Stimulated activated CD4-positive, alpha-beta T cell treated with anti-CD3 and anti-CD28 coated beads, Interleukin-1b, Interleukin-23, amount 100 ng/mL, for 1 hour (primary cell): ENCODE measurements around the gene SNX9.
"Not testable (repeated sequence)": the region's sequence is repeated elsewhere in the genome, so short reads cannot be mapped to it uniquely, and the experiment has no call there.

Experiments used
- DNase-seq, 2 donors: peaks; one replicate each; pipeline ENCODE4 v3.0.0-alpha.2; 2020; ENCODE audit warnings: low read depth in 2 of 2

Gene SNX9

DNA sequence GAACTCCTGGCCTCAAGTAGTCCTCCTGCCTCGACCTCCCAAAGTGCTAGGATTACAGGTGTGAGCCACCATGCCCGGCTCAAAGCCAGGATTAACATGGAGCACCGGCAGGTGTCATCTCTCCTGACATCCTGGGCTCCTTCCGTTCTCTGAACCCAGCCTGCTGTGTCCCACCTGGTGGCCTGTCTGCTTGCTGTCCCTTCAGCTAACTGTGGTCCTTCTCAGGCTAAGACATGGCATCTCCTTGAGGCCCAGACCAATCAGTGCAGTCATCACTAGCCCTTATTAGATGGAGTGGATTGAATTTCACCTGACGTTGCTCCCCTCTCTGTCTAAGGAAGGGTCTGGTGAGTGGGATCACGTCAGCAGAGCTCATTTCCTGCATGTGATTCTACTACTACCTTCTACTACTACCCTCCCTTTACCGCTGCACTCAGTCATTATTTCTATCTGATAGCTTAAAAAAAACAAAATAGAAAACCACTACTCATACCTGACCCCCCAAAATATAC, 130.6 kb downstream of the SNX9 start:
- no peak for DNase-seq

DNA sequence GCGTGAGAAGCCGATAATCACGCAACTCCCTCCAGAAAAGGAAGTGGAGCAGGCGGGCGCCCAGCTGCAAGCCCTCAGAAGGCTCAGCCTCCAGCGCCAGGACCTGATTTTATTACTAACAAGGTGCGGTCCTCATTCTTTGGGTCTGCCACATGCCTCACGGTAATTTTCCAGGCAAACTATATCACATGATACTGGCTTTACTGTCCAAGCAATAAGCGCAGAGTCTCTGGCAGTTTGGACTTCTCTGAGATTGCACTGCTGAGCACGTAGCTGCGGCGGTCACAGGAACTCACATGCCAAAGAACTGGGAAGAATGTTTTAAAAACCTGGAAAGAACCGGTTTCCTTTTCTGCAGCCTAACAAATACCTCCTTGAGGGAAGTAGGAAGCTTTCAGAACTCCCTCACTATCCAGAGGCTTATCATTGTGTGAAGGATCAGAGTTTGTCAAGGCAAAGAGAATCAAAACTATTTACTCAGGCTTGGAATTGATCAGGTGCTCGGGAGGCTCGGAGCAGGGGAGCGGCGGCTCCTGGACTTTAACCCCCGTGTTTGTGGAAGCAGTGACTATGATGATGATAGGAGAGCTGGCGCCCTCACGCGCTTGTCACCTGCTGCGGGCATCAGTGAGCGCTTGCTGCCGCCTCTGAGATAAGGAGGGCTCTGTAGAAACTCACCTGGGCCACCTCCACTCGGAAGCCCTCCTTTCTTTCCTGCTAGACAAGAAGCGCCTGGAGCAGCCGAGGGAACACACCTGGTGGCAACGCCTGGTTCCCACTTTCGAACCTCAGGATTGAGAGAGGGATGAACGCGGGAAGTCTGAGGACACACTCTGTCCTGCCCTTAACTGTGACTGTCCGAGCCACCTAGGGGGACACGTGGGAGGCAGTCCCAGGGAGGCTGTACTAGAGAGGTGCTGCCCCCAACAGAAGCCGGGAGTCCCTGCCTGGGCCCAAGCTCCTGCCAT, 131.4 kb downstream of the SNX9 start:
- DNase-seq = no peak

DNA sequence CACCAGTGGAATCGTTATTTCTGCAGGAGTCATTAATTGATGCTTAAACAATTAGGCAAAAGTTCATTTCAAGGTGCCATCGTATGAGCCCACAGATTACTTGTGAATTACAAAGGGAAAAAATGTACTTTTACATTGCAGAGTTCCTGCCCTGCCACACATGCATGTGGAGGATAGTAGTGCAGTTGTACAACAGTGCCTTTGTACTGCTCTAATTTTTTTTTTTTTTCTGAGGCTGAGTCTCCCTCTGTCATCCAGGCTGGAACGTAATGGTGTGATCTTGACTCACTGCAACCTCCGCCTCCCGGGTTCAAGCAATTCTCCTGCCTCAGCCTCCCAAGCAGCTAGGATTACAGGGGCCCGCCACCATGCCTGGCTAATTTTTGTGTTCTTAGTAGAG, 132.6 kb downstream of the SNX9 start:
- no peak for DNase-seq

DNA sequence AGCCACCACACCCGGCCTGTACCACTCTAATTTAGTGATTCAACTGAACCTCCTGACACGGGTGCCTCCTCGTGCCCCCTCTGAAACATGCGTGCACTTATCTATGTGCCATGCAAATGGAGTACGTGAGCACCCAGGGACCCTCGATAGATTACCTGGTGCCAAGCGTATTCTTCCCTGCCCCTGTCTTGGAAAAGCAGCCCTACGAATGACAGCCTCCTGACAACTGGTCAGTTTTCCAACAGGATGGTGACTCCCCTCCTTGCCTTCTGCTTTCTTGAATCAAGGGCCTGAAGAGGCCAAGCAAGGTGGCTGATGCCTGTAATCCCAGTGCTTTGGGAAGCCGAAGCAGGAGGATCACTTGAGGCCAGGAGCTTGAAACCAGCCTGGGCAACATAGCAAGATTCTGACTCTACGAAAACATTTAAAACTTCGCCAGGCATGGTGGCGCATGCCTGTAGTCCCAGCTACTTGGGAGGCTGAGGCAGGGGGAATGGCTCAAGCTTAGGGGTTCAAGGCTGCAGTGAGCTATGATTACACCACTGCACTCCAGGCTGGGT, 133.2 kb downstream of the SNX9 start:
- no peak for DNase-seq

DNA sequence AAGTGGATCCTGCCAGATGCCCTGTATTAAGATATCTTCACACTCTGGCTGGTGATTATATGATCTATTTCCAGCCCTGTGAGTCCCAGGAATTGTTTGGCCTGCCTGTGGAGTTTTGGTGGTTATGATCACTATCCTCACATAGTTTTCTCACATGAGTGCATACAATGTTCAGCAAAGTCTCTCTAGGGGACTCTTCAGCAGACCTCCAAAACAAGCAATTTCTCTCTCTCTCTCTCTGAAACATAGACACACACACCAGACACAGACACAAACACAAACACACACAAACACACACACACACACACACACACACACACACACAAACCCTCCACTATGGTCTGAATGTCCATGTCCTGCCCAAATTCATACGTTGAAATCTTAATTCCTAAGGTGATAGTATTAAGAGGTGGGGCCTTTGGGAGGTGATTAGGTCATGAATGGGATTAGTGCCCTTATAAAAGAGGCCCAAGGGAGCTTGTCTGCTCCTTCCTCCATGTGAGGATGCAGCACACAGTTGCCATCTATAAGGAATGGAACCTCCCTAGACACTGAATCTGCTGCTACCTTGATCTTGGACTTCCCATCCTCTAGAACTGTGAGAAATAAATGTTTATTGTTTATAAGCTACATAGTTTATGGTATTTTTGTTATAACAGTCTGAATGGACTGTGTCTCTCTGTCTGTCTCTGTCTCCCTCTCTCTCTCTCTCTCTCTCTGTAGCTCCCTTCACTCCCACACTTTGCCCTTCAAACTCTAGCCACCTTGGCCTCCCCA, 136.6 kb downstream of the SNX9 start:
- no peak for DNase-seq

DNA sequence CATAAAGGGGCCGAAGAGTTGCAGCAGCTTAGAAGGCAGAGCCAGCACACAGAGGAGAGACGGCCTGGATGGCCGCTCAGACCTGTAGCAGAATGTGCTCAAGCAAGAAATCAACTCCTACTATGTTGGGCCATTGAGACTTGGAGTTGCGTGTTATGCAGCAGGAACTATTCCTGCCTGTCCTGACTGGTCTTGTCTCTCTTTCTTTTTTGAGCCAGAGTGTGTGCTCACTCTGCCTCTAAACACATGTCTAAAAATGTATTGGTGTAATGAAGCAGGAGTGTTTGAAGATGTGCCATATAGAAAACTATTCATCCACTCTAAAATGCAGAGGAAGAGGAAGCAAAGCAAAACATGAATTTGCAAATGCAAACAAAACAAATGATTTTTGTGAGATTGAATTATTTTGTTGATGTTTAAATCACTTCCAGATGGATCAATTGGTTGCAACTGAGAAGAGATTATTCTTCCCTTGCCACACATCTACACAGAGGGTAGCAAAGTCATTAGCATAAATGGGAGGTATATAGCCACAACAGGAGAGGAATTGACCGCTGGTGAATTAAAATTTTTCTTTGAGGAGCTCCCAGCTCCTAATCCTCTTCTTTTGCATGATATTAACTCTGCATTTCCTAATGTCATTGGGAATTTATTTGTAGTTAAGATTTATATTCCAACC, 138.2 kb downstream of the SNX9 start:
- DNase-seq = no peak

DNA sequence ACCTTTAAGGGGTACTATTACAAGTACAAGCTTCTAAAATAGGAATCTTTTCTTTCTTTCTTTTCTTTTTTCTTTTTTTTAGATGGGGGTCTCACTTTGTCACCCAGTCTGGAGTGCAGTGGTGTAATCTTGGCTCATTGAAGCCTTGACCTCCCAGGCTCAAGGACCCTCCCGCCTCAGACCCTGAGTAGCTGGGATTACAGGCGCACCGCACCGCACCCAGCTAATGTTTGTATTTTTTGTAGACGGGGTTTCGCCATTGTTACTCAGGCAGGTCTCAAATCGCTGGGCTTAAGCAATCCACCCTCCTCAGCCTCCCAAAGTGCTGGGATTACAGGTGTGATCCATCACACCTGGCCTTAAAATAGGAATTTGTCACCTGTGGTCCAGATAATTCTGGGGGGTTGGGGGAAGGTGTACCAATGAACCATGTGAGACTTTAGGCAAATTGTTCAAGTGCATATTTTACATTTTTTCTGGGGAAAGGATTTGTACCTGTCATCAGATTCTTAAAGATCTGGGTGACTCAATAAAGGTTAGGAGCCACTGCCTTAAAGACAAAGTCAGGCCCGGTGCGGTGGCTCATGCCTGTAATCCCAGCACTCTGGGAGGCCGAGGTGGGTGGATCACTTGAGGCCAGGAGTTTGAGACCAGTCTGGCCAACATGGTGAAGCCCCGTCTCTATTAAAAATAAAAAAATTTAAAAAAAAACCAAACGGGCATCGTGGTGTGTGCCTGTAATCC, 139.0 kb downstream of the SNX9 start:
- DNase-seq = no peak

DNA sequence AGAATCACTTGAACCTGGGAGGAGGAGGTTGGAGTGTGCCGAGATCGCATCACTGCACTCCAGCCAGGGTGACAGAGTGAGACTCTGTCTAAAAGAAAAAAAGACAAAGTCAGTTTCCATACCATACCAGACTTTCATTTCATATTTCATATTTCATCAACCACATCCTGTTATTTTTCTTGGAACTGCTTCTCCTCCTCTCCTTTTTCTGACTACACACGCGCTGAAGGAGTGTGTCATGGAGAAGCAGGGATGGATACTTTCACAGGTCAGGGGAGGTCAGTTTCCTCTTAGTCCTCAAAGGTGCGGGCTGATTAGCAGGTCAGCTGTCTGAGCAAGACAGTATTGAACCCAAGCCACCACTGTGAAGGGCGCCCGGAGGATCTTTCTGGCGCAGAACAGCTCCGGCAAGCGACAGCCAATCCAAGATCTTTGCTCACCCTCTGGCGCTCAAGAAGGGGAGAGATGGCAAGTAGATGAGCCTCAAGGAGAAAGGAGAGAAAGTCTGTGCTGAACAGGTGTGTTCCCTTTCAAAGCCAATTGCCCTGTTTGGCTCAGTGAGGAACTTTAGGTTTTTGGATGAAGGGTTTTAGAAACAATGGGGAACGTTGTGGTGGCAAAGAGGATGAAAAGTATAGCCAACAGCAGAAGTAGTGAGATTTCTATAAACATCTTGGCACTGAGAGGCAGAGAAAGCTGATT, 139.7 kb downstream of the SNX9 start:
- no peak for DNase-seq

DNA sequence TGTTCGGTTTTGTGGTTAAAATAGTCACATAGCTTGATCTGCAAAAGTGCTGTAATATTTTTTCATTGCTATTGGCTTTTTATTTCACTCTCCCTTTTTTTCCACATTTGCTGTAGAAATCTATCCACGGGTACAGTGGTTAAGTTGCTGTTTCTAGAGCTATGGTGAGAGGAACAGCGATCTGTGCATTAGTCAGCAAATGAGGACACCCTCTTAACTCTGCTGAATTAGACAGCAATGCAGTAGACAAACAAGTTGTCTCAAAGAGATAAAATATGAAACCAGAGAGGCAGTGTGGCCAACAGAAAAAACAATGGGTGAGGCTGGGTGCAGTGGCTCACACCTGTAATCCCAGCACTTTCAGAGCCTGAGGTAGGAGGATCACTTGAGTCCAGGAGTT, 141.1 kb downstream of the SNX9 start:
- DNase-seq = no peak

DNA sequence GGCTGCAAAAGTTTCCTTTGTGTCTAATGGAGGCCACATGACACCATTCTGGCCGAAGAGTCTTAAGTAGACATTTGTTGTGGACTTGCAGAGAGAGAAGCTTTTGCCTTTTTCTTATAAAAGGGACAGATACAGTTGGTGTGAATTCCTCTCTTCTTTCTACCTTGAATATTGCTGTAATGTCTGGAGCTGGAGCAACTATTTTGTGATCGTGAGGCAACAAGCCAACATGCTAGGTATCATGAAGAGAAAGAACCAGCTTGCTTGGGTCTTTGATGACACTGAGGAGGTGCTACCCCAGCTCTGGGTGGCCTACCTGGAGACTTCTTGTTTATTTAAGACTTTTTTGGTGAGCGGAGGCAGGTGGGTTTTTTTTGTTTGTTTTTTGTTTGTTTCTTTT, 142.3 kb downstream of the SNX9 start:
- no peak for DNase-seq

DNA sequence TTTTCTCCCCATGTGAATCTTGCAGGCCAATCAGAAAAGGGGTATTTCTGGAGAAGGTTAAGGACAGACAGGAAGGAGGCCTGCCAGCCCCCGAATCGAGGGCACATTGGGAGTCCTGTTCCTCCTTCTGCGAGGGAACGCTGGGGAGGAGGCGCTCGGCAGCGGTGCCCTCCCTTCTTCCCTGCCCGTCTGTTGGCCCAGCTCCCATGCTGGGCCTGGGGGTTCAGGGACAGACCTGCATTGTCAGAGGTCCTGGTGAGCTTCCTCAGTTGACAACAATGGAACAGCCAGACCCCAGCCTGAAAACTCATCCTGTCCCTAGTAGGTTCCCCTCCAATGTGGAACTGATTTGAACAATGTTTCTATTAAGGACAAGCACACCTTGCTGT, 143.5 kb downstream of the SNX9 start:
- DNase-seq = no peak

DNA sequence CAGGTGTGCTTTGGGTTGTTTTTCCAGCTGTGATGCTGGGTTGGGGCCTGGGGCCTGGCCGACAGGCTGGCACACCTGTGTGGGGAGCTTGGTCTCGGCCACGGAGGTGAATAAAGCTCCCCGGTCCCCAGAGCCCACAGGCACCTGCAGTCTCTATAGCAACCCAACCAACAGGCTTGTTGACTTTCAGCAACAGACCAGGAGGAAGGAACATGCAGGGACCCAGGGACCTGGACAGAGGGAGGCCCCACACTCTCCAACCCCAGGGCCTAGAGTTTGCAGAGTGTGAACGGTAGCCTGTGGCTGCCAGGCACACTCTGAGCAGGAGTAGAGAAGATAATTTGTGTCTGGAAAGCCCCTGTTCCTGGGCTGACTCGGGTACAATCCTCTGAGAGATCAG, 144.0 kb downstream of the SNX9 start:
- no peak for DNase-seq

DNA sequence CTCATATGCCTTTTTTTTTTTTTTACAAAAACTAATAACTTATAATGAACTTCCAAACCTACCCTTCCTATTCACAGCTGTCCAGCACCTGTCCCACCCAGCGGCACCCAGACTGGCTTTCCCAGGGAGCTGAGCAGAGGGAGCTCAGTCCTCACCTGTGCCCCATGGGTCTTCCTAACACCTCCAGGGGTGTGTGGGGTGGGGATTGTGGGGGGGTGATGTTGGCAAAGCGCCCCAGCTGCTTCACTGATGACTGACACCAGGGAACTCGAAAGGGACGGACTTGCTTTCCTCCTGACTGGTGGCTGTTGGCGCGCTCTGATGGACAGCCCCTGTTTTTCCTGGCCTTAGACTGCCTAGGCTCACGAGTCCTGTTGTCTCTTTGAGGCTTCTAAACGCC, 144.4 kb downstream of the SNX9 start:
- no peak for DNase-seq

DNA sequence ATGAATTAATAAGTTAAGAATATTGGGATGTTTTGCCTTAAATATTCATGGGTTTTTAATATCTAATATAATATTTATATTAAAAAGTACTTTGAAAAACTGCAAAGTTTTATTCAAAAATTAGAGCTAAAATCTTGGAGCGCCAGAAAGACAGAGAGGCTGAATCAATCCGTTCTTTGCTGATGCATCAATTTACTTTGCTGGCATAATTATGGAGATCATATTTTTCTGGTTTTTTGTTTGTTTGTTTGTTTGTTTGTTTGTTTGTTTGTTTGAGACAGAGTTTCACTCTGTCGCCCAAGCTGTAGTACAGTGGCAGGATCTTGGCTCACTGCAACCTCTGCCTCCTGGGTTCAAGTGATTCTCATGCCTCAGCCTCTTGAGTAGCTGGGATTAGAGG, 149.1 kb downstream of the SNX9 start:
- not testable (repeated sequence) for DNase-seq

DNA sequence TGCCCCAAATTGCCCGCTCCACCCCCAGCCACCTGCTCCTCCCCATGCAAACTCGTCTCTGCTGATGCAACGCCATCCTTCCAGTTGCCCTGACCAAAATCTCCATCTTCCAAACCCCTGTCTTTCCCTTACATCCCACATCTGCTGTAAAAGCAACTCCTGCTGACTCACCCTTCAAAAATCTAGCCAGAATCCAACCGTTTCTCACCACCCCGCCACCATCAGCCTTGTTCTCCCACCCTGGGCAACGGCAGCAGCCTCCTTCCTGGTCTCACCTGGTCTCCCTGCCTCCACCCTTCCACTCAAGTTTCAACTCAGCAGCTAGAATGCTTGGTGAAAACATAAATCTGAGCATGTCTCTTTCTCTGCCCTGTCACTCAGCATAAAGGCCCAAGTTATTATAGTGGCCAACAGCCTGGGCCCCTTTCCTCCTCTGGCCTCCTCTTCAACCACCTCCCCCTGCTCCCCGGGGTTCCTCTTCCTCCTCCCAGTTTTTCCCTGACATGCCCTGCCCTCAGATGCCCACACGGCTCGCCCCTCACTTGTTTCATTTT, 151.4 kb downstream of the SNX9 start:
- no peak for DNase-seq

DNA sequence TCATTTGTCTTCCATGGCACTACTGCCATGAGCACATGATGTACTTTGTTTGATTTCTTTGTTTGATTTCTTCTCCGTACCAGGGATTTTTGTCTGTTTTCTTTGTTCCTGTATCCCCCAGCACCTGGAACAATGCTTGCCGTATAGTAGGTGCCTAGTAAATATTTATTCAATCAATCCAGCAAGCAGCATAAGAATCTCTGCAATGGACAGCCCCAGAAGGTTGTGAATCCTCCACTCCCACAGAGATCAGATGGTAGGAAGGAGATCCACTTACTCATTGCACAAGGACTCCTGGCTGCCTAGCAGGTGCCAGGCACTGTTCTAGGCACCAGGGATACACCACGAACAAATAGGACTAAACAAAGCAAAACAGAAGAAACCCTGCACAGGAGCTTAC, 151.9 kb downstream of the SNX9 start:
- DNase-seq = no peak

DNA sequence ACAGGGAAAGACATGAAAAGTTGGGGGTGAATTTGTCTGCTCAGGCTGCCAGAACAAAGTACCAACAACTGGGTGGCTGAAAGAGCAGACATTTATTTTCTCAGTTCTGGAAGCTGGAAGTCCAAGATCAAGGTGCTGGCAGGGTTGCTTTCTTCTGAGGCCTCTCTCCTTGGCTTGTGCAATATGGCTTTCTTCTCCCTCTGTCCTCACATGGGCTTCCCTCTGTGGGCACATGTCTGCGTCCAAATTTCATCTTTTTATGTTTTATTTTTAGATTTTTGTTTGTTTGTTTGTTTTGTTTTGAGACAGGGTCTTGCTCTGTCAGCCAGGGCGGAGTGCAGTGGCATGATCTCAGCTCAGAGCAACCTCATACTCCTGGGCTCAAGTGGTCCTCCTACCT, 152.4 kb downstream of the SNX9 start:
- DNase-seq = no peak

DNA sequence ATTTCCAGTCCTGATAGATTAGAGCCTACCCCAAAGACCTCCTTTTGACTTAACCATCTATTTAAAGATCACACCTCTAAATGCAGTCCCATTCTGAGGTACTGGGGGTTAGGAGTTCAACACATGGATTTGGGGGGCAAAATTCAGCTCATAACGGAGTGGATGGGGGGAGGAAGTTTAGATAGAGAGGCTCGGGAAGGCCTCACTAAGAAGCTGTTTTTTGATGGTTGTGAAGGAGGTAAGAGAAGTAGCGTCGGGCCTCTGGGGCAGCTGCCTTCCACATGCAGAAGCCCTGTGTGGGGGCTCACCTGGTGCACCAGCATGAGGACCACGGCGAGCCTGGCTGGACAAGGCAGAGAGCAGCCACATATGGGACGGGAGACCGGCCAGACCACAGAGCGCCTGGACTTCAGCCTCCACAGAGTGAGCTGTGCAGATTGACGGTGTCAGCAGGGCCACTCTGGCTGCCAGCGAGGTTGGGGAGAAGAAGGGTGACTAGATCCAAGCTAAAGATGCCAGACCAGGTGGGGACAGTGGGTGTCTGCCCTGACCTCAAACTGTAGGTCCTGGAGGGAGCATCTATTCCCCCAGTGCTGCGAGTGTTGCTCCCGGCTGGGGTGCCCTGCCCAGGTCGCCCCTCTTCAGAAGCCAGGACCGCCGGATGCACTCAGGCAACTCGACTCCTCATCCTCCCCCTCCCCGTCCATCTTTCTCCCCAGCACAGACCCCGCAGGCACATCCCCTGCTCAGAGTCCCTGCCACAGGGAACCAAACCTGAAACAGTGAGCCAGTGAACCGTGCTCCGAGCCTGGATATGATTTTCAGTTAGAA, 153.5 kb downstream of the SNX9 start:
- DNase-seq = no peak

DNA sequence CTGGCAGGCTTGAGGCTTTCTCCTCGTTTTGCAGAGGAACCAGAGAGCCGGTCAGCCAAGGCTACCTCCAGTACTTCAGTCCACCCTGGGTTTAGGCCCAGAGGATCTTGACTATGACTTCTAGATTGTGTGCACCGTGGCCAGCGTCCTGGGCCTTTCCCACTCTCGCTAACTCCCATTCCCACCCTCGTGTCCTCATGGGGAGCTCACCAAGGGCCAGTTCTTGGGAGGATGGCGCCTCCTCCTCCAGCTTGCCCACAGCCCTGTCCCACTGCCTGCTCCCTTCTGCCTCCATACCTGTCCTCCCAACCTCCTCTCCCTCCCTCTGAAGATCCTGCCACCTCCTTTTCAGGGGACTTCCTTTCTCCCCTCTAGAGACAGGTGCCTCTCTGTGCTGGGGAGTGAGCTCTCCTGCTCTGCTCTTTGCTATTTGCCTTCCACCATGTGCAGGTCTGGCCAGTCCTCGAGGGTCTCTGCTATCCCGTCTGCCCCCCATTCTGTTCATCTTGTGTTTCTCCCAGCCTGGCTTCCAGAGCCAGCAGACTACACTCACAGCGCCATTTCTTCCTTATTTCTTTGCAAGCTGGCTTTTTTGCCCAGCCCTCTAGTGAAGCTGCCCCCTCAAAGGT, 154.2 kb downstream of the SNX9 start:
- DNase-seq = no peak
